HG03196 (cell line): ENCODE data around the gene LAMTOR4.
"Not testable (repeated sequence)": the region's sequence is repeated elsewhere in the genome, so short reads cannot be mapped to it uniquely, and the experiment has no call there.

ENCODE experiments used
- ATAC-seq: cut with Tn5 transposase; IDR thresholded peaks from one replicate; pipeline ENCODE4 v1.9.1; 2021; ENCODE audit not compliant: unreplicated experiment

Gene LAMTOR4

GRCh38 chr7:100169147-100169850 is 20.6 kb downstream of the LAMTOR4 start:
- no peak for ATAC-seq

- no peak for ATAC-seq
These were observed 21.6 kb downstream of the LAMTOR4 start for GRCh38 chr7:100170101-100170897.

GRCh38 chr7:100171087-100171681 is 22.5 kb downstream of the LAMTOR4 start:
- ATAC-seq: no peak

- ATAC-seq: no peak
These were observed 23.1 kb downstream of the LAMTOR4 start for GRCh38 chr7:100171840-100172239.

- no peak for ATAC-seq
These were observed 25.2 kb downstream of the LAMTOR4 start for GRCh38 chr7:100173806-100174495.

- no peak for ATAC-seq
These were observed 25.9 kb downstream of the LAMTOR4 start for GRCh38 chr7:100174582-100174981.

GRCh38 chr7:100175296-100175935 is 26.7 kb downstream of the LAMTOR4 start:
- ATAC-seq: no peak

GRCh38 chr7:100176096-100177044 is 27.7 kb downstream of the LAMTOR4 start:
- ATAC-seq: no peak

GRCh38 chr7:100177045-100178001 is 28.6 kb downstream of the LAMTOR4 start, which contains the start of the genes GPC2 and STAG3:
GPC2 (minus strand) TSS chr7:100177381; CDS start chr7:100177199, 182 bp downstream.
STAG3 (plus strand) TSS chr7:100177918; CDS start chr7:100180557, 2,639 bp downstream.
- ATAC-seq: peak; percentile 81

- not testable (repeated sequence) for ATAC-seq
These were observed 31.4 kb downstream of the LAMTOR4 start for GRCh38 chr7:100180084-100180483.

GRCh38 chr7:100182616-100183015 is 33.9 kb downstream of the LAMTOR4 start:
- not testable (repeated sequence) for ATAC-seq

- ATAC-seq: not testable (repeated sequence)
These were observed 34.4 kb downstream of the LAMTOR4 start for GRCh38 chr7:100183090-100183489.

- ATAC-seq: no peak
These were observed 37.0 kb downstream of the LAMTOR4 start for GRCh38 chr7:100185726-100186125.

GRCh38 chr7:100189061-100189460 is 40.3 kb downstream of the LAMTOR4 start:
- no peak for ATAC-seq

- no peak for ATAC-seq
These were observed 41.5 kb downstream of the LAMTOR4 start for GRCh38 chr7:100190048-100190711.

GRCh38 chr7:100191775-100192174 is 43.1 kb downstream of the LAMTOR4 start:
- no peak for ATAC-seq

GRCh38 chr7:100192281-100192862 is 43.7 kb downstream of the LAMTOR4 start:
- not testable (repeated sequence) for ATAC-seq
